ENCODE results near the gene TEAD1. TPM values are rescaled to one million over a fixed set of nuclear protein-coding genes. Genes with fewer than 3 reads are reported as not detected.

Gene TEAD1
- total RNA-seq, 3 donors from 2014 or later = 0.79 to 1.4 (median 0.90) TPM

DNA sequence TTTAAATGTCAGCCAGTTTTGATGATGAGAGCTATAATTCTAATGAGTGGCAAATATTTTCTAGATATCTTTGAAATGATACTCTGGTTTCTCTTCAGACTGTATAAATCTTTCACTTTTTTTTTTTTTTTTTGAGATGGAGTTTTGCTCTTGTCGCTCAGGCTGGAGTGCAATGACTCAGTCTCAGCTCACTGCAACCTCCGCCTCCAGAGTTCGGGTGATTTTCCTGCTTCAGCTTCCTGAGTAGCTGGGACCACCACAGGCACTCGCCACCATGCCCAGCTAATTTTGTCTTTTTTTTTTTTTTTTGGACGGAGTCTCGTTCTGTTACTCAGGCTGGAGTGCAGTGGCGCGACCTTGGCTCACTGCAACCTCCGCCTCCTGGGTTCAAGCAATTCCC lies 113.6 kb downstream of the TEAD1 start:
- no peaks in the 10 kb centered on the region for H3K9me3 Mint-ChIP-seq
- no peak for ATAC-seq

DNA sequence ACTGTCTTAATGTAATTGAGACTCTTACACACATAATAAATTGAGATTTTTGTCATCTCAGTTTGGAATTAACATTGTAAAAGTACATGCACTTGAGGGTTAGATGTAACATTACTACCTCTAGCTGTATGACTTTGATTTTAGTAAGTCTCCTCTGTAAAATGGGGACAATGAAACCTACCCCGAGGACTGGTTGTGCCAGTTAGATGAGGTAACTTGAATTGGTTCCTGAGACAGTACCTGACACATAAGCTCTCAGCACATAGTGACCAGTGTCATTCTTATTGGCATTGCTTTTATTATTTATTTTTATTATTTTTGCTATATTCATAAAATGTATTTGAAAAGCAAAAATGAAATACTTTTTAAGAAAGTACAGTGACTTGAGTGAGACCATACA lies 114.8 kb downstream of the TEAD1 start:
- H3K4me1 Mint-ChIP-seq (ENCODE audit: low read depth) = no peaks in the 10 kb centered on the region
- H3K36me3 Mint-ChIP-seq (ENCODE audit: insufficient read depth) = no peaks in the 10 kb centered on the region
- no peaks in the 10 kb centered on the region for H3K9me3 Mint-ChIP-seq
- H3K4me3 Mint-ChIP-seq = no peak overlapping the region
- peaks cover 5% of the 10 kb centered on the region for H3K27me3 Mint-ChIP-seq (ENCODE audit: low read depth)
- DNase-seq (no peak), ATAC-seq (no peak)

More for the DNA sequence above, 113.6 kb downstream of the TEAD1 start:
- Mint-ChIP-seq H3K27me3 (ENCODE audit: low read depth) (peaks cover 2% of the 10 kb centered on the region), H3K4me3 (no peak overlapping the region), H3K4me1 (ENCODE audit: low read depth) (no peaks in the 10 kb centered on the region), H3K36me3 (ENCODE audit: insufficient read depth) (no peaks in the 10 kb centered on the region)
- DNase-seq = no peak

DNA sequence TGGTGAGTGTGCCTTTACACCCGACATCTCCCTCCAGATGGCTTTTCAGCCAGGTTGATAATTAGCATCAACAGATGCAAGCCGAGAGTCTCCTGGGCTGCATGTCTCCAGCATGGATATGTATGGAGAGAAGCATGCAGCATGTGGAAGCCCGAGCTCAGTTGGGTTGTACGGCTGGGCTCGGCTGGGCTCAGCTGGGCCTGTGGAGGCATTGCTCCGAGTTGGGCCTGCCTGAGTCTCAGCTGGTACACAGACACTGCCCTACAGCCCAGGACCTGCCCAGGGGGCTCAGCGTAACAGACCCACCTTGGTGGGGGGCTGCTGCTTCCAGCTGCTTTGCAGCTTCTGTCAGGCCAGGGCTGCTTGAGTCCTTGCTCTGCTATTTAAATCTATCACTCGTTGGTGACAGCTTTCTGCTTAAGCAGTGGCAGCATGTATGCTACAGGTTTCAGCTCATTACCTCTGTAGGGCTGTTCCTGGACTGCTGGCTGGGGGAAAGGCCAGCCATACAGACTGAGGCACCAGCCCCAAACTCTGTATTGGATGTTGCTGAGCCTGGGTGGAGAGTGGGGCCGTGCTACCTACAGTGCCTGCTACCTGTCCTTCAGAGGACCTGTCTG lies 115.5 kb downstream of the TEAD1 start:
- ATAC-seq = no peak
- no peak for DNase-seq
- Mint-ChIP-seq H3K9me3 (no peaks in the 10 kb centered on the region), H3K4me1 (ENCODE audit: low read depth) (no peaks in the 10 kb centered on the region), H3K4me3 (no peak overlapping the region), H3K27me3 (ENCODE audit: low read depth) (peaks cover 5% of the 10 kb centered on the region), H3K36me3 (ENCODE audit: insufficient read depth) (no peaks in the 10 kb centered on the region)

DNA sequence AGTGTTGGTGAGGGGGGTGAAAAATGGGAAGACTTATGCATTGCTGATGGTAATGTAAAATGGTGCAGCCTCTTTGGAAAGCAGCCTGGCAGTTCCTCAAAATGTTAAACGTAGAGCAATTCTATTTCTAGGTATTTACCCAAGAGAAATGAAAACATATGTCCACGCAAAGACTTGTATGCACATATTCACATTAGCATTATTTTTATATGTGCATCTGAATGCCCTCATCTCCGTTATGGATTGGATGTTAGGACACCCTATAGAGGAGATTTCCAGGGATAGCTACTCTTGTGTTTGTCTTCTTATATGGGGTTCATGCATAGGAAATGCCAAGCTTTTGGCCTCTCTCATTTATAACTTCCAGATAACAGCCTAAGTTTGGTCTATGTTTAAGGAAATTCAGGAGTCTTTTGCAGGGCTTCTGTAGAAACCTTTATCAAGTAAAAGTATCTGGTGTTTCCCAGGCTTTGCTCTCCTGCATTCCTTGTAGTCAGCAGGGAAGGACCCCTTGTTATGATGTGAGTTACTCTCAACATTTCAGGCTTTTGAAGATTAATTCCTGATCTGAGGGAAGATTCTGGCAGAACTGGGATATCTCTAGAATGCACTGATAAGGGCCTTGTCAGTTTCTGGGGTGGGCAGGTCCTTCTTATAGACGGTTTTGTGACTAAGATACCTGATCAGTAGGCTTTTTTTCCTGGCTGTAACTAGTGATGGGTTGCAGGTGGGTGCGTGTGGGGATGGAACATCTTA lies 116.8 kb downstream of the TEAD1 start:
- no peak for ATAC-seq

DNA sequence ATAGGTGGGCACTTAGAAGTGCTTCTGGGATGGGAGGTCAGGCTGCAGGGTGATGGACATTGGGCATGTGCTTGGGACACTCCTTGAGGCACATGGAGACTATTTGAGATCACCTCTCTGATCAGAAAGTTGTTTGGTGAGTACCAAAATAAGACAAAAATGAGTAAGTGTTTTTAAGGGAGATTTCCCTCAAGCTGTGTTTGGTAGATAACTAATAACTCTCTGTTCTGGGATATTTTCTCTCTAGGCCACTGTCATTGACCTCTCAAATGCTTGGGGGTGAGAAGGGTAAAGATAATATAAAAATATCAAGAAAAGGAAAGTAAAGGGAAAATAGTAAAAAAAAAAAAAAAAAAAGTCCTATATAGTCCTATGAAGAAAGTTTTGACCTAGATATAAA lies 117.8 kb downstream of the TEAD1 start:
- Mint-ChIP-seq H3K9me3 (no peaks in the 10 kb centered on the region), H3K4me1 (ENCODE audit: low read depth) (no peaks in the 10 kb centered on the region), H3K4me3 (no peak overlapping the region), H3K36me3 (ENCODE audit: insufficient read depth) (no peaks in the 10 kb centered on the region), H3K27me3 (ENCODE audit: low read depth) (peaks cover 8% of the 10 kb centered on the region)
- no peak for DNase-seq
- no peak for ATAC-seq

More for the DNA sequence above, 116.8 kb downstream of the TEAD1 start:
- peaks cover 6% of the 10 kb centered on the region for H3K27me3 Mint-ChIP-seq (ENCODE audit: low read depth)
- no peak for DNase-seq
- H3K9me3 Mint-ChIP-seq = no peaks in the 10 kb centered on the region
- no peak overlapping the region for H3K4me3 Mint-ChIP-seq
- no peaks in the 10 kb centered on the region for H3K36me3 Mint-ChIP-seq (ENCODE audit: insufficient read depth)
- H3K4me1 Mint-ChIP-seq (ENCODE audit: low read depth) = no peaks in the 10 kb centered on the region

DNA sequence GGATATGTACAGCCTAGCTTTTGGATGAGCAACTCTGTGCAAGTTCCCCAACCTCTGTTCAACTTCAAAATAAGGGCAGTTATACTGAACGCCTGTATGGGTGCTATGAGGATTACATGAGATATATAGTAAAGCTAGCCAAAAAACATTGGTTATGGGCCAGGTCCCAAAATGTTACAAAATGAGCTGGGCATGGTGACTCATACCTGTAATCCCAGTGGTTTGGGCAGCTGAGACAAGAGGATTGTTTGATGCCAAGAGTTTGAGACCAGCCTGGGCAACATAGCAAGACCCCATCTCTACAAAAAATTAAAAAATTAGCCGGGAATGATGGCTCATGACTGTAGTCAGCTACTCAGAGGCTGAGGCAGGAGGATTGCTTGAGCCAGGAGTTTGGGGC lies 118.4 kb downstream of the TEAD1 start:
- no peaks in the 10 kb centered on the region for H3K9me3 Mint-ChIP-seq
- H3K27me3 Mint-ChIP-seq (ENCODE audit: low read depth) = peaks cover 9% of the 10 kb centered on the region
- H3K4me1 Mint-ChIP-seq (ENCODE audit: low read depth) = no peaks in the 10 kb centered on the region
- ATAC-seq (no peak), DNase-seq (no peak)
- H3K36me3 Mint-ChIP-seq (ENCODE audit: insufficient read depth) = no peaks in the 10 kb centered on the region
- no peak overlapping the region for H3K4me3 Mint-ChIP-seq

DNA sequence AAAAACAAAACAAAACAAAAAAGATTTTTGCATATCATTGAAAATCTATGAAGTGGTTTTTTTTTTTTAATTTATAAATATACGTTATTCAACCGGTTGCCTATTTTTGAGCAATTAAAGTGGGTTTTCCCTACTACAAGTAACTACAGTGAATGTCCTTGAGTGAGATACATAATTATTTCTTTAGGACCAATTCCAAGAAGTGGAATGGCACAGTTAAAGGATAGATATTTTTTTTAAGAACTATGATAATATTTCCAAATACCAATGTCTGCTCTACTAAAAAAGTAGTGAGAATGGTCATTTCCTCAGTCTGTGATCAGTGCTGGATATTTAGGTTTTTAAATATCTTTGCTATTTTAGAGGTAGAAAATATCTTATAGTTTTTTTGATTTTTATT lies 118.8 kb downstream of the TEAD1 start:
- Mint-ChIP-seq H3K9me3 (no peaks in the 10 kb centered on the region), H3K36me3 (ENCODE audit: insufficient read depth) (no peaks in the 10 kb centered on the region), H3K27me3 (ENCODE audit: low read depth) (peaks cover 10% of the 10 kb centered on the region), H3K4me3 (no peak overlapping the region), H3K4me1 (ENCODE audit: low read depth) (no peaks in the 10 kb centered on the region)
- ATAC-seq (no peak), DNase-seq (no peak)

DNA sequence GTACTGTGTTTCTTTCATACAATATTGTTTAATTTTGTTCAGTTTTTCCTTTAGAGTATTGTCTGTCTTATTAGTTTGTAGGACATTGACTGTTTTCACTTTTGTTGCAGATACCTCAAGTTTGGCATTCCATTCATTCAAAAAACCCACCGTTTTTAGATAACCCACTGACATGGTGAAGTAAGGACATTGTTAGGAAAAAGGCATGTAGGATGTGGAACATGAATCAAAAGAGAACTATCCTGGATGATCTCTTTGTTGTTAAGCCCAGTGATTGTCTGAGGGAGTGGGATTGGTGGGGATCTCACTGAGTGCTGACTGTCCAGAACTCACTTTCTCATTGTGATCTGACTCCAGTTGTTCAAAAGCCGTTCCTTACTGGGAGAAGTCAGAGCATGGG lies 119.3 kb downstream of the TEAD1 start:
- Mint-ChIP-seq H3K36me3 (ENCODE audit: insufficient read depth) (no peaks in the 10 kb centered on the region), H3K27me3 (ENCODE audit: low read depth) (peaks cover 10% of the 10 kb centered on the region), H3K4me3 (no peak overlapping the region), H3K4me1 (ENCODE audit: low read depth) (no peaks in the 10 kb centered on the region), H3K9me3 (no peaks in the 10 kb centered on the region)
- ATAC-seq = no peak
- DNase-seq = no peak

DNA sequence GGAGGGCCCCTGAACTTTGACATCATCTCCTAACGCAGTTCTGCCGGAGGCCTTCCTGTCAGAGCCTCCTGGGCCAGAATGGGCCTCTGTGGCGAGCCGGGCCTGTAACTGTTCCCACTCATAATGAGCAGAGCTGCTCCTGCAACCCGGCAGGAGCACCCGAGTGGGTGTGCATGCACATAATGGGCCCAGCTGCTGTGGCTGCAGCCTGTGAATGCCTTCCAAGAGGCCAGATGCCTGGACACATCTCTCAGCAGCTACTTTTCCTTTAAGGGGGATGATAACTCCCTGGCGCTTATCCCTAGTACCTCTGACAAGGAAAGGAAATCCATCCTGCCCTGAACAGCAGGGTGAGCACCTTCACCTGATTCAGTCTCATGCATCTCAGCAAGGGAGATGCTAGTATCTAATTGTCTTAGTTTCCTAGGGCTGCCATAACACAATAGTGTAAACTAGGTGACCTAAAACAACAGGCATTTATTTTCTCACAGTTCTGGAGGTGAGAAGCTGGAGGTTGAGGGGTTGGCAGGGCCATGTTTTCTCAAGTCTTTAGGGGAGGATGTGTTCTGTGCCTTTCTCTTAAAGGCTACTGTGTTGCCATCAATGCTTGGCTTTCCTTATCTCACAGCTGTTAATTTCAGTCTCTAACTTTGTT lies 120.5 kb downstream of the TEAD1 start:
- no peak for DNase-seq
- ATAC-seq = no peak
- H3K27me3 Mint-ChIP-seq (ENCODE audit: low read depth) = peaks cover 11% of the 10 kb centered on the region
- no peaks in the 10 kb centered on the region for H3K36me3 Mint-ChIP-seq (ENCODE audit: insufficient read depth)
- no peak overlapping the region for H3K4me3 Mint-ChIP-seq
- no peaks in the 10 kb centered on the region for H3K9me3 Mint-ChIP-seq
- no peaks in the 10 kb centered on the region for H3K4me1 Mint-ChIP-seq (ENCODE audit: low read depth)

DNA sequence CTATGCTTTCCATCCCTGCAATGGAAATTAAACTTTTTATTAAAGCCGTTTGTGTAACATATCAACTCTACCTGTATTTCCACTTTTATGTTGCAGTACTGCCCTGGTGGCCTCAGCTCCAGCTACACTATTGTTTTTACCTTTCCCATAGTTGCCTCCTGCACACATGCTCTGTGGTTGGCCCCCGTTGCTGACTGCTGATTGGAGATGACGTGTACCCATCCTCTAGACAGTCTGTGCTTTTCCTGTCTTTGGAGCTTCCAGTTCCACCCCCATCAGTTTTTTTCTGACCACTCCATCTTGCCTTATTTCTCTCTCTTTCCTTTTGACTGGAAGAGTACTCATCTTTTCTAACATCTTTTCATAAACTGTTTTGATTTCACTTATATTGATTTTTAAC lies 123.8 kb downstream of the TEAD1 start:
- peaks cover 22% of the 10 kb centered on the region for H3K27me3 Mint-ChIP-seq (ENCODE audit: low read depth)
- H3K36me3 Mint-ChIP-seq (ENCODE audit: insufficient read depth) = no peaks in the 10 kb centered on the region
- ATAC-seq = no peak
- DNase-seq = no peak
- H3K9me3 Mint-ChIP-seq = no peaks in the 10 kb centered on the region
- H3K4me1 Mint-ChIP-seq (ENCODE audit: low read depth) = no peaks in the 10 kb centered on the region
- H3K4me3 Mint-ChIP-seq = no peak overlapping the region

DNA sequence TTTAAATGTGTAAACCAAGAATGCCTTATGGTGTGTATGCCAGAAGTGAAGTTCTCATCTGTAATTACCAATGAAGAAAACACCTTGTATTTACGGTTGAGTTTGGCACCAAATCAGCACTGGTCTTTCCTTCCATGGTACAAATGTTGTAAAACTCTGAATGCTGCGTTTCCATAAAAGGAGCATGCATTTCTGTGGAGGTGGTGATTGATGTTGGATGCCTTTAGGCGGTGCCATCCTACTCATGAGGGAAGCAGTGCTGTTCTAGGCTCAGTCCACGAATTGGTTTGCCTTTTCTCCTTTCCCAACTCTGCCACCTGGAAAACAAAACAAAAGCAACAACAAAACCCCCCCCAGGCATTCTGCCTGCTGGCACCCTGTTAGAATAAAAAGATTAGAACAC lies 124.4 kb downstream of the TEAD1 start:
- ATAC-seq (no peak), DNase-seq (no peak)
- Mint-ChIP-seq H3K4me1 (ENCODE audit: low read depth) (no peaks in the 10 kb centered on the region), H3K9me3 (no peaks in the 10 kb centered on the region), H3K36me3 (ENCODE audit: insufficient read depth) (no peaks in the 10 kb centered on the region), H3K27me3 (ENCODE audit: low read depth) (peaks cover 28% of the 10 kb centered on the region), H3K4me3 (no peak overlapping the region)

DNA sequence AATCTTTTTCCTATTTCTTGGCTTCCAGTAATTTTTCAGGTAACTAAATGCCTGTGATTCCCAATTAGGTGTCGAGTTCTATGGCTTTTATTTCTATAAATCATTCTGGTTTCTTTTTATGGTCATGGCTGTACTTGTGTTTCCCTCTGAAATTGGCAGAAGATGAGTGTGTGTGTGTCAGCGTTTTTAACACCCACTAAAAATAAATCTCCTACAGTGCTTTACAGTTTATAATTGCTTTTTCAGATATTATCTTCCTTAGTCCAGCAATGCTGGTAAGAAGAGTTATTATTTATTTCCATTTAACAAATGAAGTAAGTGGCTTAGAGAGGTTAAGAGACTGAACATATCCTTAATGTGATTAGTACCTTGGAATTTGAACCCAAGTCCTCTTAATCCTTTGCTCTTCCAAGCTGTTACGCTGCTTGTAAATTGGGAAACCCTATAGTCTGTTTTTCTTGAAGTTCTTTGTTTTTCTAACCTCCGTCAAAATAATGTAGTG lies 125.2 kb downstream of the TEAD1 start:
- no peaks in the 10 kb centered on the region for H3K4me1 Mint-ChIP-seq (ENCODE audit: low read depth)
- H3K9me3 Mint-ChIP-seq = no peaks in the 10 kb centered on the region
- H3K4me3 Mint-ChIP-seq = no peak overlapping the region
- H3K27me3 Mint-ChIP-seq (ENCODE audit: low read depth) = peaks cover 28% of the 10 kb centered on the region
- no peaks in the 10 kb centered on the region for H3K36me3 Mint-ChIP-seq (ENCODE audit: insufficient read depth)
- ATAC-seq (no peak), DNase-seq (no peak)

DNA sequence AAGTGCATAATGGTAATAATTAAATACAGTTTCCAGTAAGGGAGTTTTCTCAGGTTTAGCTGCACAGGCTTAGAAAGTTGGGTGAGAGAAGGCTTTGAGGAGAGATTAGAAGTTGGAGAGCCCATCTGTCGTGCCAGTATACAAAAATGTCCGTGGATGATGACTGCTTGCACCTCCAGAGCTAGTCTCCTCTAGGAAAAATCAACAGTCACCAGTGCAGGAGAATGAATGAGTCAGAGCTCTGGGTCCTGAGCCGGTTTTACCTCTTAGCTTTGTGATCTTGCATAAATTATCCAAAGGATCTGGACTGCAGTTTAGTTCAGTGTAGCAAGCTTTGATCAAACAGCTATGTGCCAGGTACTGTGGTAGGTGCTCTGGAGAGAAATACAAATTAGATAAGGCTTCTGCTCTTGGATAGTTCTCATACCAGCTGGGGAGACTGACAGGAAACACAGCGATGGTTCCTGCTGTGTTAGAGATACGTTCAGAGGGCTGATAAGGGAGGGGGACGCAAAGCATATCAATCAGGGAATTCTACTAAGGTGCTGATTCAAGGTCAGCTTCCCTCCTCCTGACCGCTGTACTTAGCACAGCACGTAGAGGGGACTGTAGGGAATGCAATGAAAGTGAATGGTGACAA lies 125.9 kb downstream of the TEAD1 start:
- H3K4me1 Mint-ChIP-seq (ENCODE audit: low read depth) = no peaks in the 10 kb centered on the region
- ATAC-seq (no peak), DNase-seq (no peak)
- no peaks in the 10 kb centered on the region for H3K36me3 Mint-ChIP-seq (ENCODE audit: insufficient read depth)
- no peak overlapping the region for H3K4me3 Mint-ChIP-seq
- H3K9me3 Mint-ChIP-seq = no peaks in the 10 kb centered on the region
- H3K27me3 Mint-ChIP-seq (ENCODE audit: low read depth) = peaks cover 29% of the 10 kb centered on the region

DNA sequence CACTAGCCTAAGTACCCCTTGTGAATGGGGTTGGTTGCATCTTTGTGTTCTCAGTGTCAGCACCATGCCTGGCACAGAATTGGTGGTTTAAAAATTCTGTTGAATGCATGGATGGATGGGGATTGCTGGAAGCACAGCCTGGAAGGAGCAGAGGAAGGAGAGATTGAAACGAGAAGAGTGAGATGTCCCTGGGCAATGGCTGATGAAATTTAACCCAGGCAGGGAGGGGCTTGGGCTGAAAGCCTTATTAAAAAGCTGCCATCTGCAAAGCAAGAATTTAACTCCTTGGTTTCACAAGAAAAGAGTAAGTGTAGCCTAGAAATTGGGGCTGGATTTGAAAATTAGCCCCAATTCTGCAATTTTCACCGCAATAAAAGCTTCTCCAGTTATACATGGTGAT lies 126.7 kb downstream of the TEAD1 start:
- H3K36me3 Mint-ChIP-seq (ENCODE audit: insufficient read depth) = no peaks in the 10 kb centered on the region
- peaks cover 33% of the 10 kb centered on the region for H3K27me3 Mint-ChIP-seq (ENCODE audit: low read depth)
- H3K4me3 Mint-ChIP-seq = no peak overlapping the region
- DNase-seq = no peak
- no peaks in the 10 kb centered on the region for H3K9me3 Mint-ChIP-seq
- ATAC-seq = no peak
- H3K4me1 Mint-ChIP-seq (ENCODE audit: low read depth) = no peaks in the 10 kb centered on the region
